Activated CD4-positive, alpha-beta T cell treated with anti-CD3 and anti-CD28 coated beads, Interleukin-10, Interleukin-2, amounts not matched to agents 100 ng/mL and 50 ng/mL, durations not matched to agents 16 hours and 8 hours (primary cell): Measurements from ENCODE around the gene SLC4A3.

ENCODE experiments used
- DNase-seq: peaks from one replicate; pipeline ENCODE4 v3.0.0-alpha.2; 2020

Gene SLC4A3

DNA sequence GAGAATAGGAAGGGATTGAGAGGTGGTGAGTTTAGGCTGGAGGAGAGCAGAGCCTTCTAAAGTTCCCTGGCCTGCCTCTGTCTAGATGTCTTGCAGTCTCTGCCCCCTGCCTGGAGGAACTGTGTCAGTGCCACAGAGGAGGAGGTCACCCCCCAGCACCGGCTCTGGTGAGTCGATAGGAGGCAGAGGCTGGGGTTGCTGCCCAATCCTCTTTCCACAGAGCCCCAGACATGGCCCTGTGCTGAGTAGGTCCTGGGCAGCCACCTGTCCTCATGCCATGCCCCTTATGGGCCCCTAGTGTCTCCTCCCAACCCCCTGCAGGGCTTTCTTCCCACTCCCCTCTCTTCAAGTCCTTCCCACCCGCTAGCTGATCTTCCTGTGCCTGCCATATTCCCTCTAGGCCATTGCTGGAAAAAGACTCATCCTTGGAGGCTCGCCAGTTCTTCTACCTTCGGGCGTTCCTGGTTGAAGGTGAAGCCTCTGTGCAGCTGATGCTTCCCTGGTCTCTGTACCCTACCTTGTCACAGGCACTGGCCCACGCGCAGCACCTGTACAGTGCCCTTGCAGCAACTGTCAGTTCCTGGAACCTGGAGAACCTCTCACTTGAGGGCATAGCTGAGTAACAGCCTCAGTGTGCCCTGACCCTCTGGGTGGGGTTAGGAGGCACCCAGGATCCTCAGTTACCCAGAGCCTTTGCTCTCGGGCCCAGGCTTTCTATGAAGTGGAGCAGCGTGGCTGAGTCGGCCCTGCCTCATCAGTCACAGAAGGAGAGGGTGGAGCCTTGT is 13.2 kb upstream of the SLC4A3 start:
- no peak for DNase-seq

DNA sequence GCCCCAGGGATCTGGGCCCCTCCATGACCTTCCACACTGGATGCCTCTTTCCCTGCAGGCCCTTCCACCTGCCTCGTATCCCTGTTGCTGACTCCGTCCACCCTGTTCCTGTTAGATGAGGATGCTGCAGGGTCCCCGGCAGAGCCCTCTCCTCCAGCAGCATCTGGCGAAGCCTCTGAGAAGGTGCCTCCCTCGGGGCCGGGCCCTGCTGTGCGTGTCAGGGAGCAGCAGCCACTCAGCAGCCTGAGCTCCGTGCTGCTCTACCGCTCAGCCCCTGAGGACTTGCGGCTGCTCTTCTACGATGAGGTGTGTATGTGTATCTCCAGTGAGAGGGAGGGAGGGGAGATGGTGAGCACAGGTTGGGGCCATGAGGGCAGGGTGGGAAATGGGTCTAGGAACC is 12.4 kb upstream of the SLC4A3 start:
- DNase-seq, result no peak

DNA sequence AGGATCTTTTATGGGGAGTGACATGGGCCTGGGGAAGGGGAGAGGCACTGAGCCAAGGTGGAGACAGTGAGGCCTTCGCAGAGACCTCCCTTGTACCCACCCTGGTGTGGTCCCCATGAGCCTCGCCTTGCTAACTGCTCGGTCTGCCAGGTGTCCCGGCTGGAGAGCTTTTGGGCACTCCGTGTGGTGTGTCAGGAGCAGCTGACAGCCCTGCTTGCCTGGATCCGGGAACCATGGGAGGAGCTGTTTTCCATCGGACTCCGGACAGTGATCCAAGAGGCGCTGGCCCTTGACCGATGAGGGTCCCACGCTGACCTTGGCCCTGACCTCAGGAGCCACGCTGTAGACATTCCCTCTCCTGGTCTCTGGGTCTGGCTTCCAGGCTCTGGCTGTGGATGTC is 11.5 kb upstream of the SLC4A3 start:
- no peak for DNase-seq

DNA sequence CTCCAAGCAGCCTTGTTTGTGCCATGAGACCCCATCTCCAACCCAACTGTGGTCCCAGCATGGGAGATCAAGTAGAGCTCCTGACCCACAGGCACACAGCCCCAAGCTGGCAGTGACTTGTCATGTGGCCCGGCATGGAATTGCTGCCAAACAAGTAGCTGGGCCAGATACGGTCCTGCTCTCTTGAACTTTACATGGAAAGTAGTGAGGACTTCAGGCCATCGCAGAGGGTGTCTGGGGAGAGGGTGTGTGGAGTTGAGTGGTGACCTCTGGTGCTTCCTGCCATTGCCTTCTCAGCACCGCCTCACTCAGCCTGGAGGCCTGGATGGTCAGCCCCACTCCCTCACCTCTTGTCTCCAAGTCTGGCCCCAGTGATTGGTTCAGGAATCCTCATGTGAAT is 10.9 kb upstream of the SLC4A3 start:
- no peak for DNase-seq

DNA sequence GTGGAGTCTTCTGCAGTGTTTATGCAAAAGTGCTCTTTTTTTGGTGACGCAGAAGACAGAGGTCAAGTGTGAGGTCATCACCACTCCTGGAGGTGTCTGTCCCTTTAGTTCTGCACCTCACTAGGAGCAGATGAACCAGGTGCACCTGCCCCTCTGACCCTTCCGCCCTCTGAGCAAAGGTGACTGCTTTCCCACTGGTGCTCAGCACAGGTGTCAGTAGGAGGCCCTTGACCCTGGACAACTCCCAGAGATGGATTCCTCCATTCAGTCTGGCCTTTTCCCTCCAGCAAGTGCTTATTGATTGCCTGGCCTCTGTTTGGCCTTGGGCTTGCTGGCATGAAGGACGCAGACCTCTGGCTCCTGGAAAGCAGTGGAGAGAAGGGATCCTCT is 8.7 kb upstream of the SLC4A3 start:
- DNase-seq, result no peak

DNA sequence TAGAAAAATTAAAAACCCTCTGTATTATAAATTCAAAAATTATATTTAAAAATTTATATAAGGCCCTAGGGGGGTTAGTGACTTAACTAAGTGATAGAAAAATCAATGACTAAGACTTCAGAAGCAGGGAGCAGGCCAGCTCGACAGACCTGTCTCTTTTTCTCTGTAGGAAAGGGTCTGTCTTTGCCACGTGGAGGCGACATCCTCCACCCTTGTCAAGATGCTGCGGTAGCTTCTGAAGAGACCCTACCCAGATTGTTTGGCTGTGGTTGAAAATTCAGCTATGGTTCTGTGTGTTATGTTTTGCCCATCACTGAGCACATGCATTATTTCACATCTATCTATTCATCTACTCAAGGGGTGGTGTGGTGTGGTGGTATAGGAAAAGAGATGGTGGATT is 8.2 kb upstream of the SLC4A3 start:
- no peak for DNase-seq

DNA sequence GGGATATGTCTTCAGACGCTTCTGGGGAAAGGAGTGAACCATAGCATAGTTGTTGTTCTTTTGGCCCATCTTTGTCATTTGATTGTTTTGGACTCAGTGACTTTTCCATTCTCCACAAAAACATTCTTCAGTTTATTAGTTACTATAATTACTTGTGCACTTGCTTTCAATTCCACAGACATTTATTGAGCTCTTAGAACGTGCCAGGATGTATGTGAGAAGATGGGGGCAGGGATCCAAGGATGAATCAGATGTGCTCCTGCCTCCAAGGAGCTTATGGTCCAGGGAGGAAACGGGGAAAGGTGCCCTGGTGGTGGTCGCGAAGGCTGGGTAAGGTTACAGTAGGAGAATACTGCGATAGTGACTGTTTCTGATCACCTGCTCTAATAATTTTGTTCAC is 6.9 kb upstream of the SLC4A3 start:
- DNase-seq, result no peak

DNA sequence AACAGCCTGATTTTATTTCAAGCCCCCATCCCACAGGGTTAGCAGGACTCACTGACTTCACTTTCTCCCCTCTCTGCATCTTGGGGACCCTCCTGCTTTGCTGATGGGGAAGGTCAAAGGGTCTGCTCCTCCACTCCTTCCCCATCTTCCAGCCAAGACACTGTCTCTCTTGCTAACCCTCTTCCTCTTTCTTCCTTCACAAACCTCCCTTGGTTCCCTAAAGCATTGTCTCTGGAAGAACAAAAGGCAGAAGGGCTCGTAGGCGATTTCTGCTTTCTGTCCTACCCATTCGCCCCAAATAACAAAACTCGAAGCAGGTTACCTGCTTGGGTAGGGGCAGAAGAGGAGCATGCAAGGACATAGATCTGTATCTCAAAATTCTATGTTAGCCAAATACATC is 5.5 kb upstream of the SLC4A3 start:
- no peak for DNase-seq

DNA sequence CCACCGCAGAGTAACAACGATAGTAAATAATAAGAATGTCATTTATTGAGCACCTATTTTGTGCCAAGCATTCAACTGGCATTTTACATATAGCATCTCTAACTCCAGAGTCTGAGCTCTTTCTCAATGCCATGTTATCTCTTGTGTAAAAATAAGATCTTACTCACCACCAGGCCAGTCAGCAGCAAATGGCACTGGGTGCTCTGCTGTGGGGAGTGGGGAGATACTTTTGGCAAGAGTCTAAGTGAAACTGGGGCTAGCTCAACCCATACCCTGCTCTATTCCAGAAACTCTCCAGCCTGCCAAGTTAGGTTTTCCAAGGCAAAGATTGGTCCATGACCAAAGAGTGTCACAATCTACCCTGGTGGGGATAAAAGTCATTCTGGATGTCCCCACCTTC is 5.0 kb upstream of the SLC4A3 start:
- DNase-seq, result no peak

DNA sequence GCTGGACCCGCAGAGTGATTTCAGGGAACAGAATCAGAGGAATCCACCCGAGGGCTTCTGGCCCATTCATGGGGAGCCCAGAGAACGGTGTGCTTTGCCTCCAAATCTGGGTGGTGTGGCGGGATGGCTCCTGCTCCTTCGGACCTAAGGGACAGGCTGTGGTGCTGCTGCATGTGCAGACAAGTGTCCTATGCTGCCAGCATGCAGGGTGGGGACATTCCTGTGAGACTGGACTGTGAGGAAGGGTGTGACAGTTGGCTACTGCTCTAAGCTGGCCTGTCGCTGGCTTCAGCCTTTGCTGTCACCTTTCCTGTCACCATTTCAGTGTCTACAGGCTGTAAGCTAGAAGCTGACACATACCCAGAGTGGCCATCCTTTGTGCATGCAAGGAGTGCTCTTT is 2.9 kb upstream of the SLC4A3 start:
- DNase-seq, result no peak

DNA sequence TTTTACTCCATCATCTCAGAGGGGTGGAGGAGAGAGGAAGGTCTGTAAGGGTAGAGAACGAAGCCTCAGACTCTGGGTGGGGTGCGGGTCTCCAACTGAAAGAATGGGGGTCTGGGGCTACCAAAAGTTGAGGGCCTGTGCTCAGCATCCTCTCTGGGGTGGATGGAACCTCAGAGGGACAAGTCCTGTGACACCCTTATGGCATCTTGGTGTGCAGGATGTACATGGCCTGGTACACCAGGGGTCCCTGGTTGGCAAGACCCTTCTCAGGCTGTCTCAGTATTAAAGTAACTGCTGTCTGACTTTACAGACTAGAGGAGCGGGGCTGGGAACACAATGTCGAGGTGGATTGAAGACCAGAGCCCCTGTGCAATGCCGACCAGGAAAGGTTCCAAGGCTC is 2.3 kb upstream of the SLC4A3 start:
- DNase-seq, result no peak

DNA sequence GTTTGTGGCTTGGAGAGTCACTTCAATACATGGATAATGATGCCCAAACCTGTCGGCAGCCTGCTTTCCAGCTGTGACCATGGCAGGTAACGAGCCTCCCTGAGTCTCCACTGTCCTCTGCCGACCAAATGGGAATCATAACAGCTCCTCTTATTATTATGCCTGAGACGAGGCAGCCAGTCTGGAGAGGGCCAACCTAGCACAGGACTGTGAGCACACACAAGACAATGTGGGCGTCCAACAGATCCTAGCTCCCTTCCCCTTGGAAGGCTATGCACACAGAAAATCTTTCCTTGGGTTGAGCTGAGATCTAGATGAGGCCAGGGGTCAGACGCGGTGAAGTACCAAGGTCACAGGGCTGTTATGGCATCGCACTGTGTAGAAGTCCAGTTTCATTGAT is 890 bp upstream of the SLC4A3 start:
- DNase-seq, result no peak

DNA sequence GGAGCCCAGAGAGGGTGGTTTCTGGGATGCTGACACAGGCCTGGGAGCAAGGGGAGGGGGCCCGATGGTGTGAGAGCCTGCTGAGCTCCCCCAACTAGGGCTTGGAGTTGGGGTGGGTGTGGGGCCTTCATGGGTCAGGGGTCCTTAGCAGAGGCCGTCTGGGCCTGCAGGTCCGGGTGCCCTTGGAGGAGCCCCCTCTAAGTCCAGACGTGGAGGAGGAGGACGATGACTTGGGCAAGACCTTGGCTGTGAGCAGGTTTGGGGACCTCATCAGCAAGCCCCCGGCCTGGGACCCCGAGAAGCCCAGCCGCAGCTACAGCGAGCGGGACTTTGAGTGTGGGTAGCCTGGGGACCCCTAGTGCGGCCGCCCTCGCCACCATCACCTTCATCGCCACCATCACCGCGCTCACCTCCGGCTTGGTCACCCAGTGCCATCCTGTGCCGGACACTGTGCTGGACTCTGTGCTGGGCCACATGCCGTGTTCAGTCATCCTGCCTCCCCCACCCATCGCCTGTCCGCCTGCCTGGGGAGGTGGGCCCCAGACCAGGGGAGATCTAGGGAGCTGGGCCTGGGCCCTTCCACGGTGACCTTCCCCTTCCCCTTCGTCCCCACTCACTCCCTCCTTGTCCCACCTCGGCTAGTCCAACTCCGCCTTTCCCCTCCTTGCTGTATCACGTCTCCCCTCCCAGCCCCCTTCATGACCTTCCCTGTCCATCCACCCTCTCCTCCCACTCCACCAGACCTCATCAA is 980 bp downstream of the SLC4A3 start:
- DNase-seq, result no peak

DNA sequence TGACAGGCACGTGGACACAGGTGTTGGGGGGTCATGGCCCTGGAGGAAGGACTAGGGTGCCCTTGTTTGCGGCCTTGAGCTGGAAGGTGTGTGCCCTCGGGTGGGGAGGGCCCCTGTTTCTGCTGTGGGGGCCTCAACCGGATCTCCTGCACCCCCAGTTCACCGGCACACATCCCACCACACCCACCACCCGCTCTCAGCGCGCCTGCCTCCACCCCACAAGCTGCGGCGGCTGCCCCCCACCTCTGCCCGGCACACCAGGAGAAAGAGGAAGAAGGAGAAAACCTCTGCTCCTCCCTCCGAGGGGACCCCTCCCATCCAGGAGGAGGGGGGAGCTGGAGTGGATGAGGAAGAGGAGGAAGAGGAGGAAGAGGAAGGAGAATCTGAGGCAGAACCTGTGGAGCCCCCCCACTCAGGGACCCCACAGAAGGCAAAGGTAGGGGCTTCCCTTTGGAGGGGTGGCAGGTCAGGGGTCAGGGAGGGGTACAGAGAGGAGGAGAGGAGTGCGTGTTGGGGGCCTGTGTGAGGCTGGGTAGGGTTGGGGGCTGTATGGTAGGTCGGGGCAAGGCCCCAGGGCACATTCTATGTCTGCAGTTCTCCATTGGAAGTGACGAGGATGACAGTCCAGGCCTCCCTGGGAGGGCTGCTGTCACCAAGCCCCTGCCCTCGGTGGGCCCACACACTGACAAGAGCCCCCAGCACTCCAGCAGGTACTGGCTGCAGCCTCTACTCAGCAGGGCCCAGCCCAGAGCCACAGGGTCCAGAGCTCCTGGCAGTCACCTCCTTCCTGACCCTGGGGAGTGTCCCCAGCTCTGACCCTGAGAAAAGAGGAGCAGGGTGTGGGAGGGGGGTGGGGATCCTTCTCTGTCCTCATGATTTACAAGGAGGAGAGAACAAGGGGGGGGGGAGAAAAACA is 1.8 kb downstream of the SLC4A3 start:
- no peak for DNase-seq

DNA sequence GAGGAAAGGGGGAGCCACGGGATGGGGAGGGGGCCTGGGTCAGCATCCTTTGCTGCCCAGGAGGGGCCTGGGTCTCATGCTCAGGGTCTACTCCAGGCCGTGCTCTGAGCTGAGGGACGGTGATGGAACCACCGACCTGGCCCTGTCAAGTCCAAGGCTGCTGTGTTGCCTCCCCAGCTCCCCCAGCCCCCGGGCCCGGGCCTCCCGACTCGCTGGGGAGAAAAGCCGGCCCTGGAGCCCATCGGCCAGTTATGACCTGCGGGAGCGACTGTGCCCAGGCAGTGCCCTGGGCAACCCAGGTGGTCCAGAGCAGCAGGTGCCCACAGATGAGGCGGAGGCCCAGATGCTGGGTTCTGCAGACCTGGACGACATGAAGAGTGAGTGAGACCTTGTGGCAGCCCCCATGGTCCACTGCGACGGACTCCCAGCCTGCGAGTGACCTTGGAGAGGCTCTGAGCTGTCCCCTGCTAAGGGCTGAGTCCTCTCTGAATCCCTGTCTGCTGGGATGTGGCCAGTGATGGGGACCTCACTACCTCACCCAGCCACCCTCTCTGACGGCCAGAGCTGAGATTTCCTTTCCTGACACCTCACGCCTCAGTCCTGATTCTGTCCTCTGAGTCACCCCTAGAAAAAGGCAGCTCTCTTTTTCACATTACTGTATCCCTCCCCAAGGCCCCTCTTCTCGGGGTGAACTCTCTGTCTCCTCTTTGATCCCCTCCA is 2.7 kb downstream of the SLC4A3 start:
- DNase-seq, result no peak

DNA sequence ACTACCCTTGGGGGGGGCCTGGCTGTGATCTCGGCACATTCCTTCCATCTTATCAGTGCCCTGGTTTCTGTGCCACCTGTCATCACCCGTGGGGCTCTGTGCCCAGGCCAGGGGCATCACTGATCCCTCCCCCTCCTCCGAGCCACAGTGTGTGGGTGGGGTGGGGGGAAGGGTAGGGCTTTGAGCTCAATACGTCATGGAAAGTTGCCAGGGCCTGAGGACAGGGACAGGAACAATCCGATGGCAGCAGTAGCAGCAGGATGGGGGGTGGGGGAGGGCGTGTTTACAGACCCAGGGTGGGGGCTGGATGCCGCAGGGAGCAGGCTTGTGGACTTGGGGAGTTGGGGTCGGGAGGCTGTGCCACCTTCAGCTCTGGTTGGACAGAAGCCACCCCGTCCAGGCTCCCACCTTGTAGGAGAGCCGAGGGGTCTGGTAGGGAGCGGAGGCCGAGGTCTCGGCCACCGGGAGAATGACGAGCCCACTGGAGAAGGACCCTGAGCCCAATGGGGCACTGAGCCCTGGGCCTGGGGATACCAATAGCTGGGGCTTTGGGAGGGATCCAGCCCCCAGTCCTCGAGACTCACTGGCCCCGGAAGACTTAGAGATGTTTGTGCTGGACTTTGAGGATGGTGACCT is 3.5 kb downstream of the SLC4A3 start:
- DNase-seq, result no peak

DNA sequence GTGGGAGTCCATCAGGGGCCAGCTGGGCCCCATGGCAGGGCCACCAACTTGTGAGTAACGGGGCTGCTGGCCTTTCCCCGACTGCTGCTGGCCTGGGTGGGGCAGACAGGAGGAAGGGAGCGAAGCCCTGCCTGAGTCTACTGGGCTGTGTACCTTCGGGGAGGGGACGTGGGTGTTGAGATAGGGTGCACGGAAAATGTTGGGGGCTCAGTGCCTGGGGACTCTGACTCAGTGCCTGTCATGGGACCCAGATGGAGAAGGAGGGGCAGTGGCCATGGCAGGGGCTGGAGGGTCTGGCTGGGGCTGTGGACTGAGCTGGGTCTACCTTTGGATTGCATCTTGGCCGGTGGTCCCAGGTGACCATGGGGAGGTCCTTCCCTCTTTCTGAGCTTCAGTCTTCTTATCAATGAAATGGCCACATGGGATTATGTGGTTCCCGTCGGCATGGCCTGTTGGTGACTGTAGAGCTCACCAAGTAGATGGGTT is 4.0 kb downstream of the SLC4A3 start:
- no peak for DNase-seq

DNA sequence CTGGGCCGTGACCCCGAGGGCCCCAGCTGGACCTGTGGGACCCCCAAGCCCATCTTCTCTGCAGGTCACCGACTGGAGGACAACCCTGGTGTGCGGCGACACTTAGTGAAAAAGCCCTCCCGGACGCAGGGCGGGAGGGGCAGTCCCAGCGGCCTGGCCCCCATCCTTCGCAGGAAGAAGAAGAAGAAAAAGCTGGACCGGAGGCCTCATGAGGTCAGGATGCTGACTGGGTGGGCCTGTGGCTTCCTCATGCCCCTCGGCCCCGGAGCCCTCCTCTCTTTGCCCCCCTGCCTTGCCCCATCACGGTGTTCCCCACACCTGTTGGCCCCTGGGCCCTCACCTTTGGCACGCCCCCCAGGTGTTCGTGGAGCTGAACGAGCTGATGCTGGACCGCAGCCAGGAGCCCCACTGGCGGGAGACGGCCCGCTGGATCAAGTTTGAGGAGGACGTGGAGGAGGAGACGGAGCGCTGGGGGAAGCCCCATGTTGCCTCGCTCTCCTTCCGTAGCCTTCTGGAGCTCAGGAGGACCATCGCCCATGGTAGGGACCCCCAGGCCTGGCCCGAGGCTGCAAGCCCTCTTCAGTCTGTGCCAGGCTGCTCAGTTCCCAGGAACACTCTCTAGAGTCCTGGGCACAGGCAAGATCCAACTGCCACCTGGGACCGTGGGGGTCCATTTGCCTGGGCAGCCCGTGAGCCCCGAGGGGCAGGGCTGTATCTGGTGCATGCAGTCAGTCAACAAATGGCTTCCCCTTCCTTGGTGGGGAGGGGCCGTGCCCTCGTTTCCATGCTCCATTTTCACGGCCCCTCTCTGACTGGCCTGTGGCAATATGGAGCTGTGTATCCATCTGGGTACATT is 4.7 kb downstream of the SLC4A3 start:
- no peak for DNase-seq

DNA sequence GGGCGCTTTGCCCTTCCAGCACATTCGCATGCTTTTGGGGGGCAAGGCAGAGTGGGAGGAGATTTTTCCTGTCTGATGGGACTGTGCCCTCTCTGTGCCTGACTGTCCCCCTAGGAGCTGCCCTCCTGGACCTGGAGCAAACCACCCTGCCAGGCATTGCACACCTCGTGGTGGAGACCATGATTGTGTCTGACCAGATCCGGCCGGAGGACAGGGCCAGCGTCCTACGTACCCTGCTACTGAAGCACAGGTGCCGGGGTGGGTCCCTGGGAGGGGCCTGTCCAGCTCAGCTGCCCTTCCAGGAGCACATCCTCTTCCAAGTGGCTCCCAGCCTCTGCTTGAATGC is 5.3 kb downstream of the SLC4A3 start:
- no peak for DNase-seq

DNA sequence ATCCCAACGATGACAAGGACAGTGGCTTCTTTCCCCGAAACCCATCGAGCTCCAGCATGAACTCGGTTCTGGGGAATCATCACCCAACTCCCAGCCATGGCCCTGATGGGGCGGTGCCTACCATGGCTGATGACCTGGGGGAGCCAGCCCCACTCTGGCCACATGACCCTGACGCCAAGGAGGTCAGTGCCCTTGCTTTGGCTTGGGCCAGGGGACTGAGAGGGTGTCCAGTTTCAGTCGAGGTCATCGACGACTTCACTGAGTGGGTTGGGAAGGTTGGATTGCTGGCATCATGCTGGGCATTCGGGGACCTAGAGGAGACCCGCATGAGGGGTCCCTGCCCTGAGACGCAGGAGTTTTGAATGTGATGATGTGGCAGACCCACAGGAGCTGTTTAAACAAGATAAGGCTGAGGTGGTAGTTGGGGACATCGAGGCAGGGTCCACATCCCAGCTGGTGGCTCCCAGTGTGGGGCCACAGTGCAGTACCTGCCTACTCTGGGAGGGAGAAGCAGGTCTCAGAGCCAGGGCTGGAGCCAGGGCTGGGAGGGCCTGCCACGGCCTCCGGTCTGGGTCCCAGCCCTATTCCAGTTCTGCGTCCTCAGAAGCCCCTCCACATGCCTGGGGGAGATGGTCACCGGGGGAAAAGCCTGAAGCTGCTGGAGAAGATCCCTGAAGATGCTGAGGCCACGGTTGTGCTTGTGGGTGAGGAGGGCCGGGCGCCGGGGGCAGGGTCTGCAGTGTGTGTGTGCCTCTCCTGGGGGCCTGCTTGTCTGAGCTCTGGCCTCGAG is 6.0 kb downstream of the SLC4A3 start:
- DNase-seq, result no peak
